NCI-H748 (cell line): ENCODE measurements around the gene FRMD4A.
"Not testable (repeated sequence)": the region's sequence is repeated elsewhere in the genome, so short reads cannot be mapped to it uniquely, and the experiment has no call there.

Experiments
- DNase-seq: peaks from one replicate; lab custom pipeline; 2025; ENCODE audit not compliant: unreplicated experiment; lab: John Stamatoyannopoulos, UW

Gene FRMD4A

DNA sequence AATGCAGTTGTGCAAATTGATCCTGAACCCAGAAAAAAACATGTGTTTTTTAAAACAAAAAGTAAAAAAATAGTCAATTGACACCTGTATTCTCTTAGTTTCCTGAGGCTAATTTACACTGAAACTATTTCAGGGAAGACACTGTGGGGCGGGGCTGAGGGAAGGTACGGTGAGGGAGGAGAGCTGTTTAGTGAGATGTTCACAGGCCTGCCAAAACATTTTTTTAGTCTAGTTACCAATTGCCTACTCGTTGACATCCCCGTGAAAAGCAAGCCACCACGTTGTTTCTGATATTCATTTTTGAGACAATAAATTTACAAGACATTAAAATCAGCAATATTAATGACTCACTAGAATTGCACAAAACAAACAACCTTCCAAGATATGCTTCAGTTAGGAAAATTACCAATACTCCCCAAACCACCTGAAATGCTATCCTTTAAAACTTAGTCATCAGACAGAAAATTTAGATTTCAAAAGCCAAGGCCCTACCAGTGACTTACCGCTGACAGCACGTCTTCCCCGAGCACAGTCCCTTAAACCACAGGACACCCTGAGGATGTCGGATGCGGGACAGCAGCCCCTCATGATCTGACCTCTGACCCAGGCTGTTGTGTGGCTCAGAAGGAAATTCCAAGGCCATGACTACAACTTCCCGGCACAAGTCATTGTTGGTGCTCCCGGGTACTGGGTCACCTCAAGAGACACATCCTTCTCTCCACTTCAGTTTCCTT, 464.8 kb downstream of the FRMD4A start:
- DNase-seq: no peak

DNA sequence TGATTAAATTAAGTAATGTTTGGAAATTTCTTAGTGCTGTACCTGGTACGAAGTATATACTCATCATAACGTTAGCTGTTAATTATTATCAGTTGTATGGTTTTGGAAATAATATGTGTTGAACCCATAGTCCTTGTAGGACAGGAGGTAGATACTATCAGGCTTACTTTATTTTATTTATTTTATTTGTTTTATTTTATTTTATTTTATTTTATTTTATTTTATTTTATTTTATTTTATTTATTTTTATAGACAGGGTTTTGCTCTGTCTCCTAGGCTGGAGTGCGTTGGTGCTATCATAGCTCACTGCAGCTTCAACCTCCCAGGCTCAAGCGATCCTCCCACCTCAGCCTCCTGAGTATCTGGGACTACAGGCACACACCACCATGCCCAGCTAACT, 465.5 kb downstream of the FRMD4A start:
- DNase-seq: not testable (repeated sequence)

DNA sequence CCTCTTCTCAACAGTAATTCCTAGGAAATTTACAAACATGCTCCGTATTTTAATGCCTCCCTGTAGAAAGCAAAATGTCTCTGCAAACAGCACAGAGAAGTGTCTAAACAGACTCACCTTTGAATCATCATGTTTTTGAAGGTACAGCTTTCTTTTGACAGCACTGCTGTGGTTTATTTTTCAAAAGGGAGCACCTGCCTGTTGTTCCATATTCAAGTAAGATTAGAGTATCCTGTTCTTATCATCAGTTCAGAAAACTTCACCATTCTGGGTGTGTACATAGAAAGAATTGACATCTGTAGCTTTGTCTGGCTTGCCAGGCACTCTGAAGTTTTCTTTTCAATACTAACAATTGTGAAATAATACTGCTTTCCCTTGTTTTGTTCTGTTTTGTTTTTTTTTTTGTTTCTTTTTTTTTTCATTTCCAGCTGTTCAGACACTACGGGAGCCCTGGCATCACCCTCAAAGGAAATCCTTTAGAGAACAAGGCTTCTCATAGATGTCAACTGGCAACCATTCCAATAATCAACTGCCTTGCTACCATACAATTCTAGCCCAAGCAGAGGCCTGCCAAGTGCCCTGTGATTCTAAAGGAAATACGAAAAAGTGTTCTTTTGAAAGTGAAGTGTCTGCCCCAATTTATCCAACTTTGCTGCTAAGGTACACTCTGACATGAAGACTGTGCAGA, 468.0 kb downstream of the FRMD4A start:
- DNase-seq: no peak

DNA sequence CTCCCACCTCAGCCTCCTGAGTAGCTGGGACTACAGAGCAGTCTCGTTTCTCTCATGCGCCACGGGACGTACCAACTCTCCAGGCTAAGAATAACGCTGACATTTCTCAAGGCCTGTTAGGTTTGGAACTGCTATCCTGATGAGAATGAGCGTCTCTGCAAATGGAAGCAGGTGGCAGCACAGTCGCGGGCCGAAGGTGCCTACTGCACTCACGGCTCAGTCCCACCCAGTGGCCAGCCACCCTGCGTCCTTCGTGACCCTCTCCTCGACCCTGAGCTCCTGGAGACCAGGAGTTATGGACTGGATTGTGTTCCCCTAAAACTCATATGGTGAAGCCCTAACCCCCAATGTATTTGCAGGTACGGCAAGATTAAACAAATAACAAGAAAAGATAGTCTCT, 469.8 kb downstream of the FRMD4A start:
- DNase-seq: no peak

DNA sequence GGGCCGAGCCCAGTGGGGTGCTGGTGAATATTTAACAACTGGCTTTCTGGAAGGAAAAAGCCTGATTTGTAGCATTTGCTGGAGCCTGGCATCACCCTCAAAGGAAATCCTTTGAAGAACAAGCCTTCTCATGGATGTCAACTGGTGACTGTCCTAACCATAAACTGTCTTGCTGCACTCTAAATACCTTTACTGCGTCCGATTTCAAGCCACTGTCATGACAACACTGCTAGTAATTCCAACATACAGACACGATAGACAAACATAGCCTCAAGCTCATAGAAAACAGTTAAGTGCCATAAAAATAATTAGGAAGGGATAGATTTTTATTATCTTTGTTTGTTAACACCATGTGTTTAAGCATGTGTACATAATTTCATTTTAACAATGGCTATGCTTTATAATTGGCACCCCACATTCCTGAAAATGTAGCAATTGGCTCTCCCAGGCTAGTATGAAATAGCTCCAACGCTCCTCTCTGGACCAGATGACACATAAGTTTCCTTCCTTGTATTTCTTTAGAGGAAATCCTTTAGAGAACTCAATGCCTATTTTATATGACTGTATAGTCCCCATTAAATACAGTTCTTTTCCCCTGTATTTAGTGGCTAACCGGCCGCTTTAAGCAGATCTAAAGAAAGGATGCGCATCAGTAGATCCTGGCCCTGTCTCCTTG, 470.6 kb downstream of the FRMD4A start:
- DNase-seq: no peak

DNA sequence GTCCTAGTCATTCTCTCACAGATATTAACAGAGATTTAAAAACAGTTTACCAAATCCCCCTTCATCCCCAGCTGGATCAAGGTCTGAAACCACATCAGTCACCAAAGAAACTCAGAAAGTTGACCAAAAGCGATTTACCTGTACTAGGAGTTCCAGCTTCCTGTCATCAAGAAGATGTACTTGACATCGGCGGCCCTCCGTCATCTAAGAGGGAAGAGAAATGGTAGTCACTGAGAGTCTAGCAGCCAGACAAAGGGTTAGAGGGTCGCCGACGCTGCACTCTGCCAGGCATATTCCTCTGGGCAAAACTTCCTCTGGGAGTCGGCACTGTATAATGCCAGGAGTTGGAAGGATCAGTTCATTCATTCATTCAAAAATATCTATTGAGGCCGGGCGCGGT, 472.0 kb downstream of the FRMD4A start:
- no peak for DNase-seq

DNA sequence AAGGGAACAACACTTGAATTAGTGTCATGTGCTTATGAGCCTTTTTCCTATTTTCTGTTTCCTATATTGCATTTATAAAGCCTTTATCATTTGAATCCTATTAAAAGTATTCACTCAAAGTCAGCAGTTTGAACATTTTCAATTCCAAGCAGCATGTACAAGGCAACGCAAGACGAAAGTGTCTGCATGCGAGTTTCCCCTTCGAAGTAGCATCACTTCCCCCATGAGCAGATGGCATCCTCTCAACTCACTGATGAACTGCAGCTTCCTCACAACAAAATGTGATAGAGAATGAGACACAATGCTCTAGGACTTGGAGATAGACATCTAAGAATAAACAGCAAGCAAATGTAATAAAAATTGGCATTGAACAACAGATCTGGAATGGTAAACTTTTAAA, 473.3 kb downstream of the FRMD4A start:
- DNase-seq: no peak

DNA sequence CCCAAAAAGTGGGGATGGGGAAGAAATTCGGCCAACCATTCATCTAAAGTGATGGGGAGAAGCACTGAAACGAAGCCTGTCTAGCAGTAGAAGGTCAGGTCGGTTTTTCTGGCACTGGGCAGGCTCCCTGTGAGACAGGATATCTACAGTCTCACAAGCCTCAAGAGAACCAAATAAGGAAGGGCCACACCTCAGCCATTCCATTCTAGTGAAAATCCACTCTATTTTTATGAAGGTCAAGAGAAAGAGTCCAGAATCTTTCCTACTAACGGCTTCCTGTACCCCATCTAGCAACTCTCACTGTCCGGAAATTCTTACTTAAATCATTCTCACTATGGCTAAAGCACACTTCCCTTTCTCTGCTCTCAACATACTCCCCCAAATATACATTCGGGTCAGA, 476.9 kb downstream of the FRMD4A start:
- no peak for DNase-seq

DNA sequence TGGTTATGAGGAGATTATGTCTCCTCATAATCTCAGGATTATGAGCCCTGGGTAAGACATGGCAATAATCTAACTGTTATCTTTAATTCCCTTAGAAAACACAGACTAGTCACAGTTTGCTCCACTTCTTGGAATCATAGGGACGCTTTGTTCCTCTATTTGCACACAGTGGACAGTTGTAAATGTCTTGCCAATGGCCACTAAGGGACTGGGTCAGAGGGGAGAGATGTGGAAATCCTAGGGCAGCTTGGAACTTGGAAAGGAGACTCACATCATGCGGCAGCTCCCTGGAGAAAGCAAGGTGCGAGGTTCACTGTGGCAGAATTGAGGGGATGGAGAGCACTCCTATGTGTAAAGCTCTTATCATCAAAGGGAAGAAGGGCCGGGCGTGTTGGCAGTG, 477.9 kb downstream of the FRMD4A start:
- no peak for DNase-seq

DNA sequence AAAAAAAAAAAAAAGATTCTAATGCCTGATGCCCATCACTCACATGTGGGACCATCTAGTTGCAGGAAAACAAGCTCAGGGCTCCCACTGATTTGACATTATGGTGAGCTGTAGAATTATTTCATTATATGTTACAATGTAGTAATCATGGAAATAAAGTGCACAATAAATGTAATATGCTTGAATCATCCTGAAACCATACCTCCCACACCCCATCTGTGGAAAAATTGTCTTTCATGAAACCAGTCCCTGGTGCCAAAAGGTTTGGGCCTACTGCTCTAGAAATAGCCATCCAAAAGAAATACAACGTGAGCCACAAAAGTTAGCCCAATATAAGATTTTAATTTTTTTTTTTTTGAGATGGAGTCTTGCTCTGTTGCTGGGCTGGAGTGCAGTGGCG, 478.8 kb downstream of the FRMD4A start:
- DNase-seq: no peak

DNA sequence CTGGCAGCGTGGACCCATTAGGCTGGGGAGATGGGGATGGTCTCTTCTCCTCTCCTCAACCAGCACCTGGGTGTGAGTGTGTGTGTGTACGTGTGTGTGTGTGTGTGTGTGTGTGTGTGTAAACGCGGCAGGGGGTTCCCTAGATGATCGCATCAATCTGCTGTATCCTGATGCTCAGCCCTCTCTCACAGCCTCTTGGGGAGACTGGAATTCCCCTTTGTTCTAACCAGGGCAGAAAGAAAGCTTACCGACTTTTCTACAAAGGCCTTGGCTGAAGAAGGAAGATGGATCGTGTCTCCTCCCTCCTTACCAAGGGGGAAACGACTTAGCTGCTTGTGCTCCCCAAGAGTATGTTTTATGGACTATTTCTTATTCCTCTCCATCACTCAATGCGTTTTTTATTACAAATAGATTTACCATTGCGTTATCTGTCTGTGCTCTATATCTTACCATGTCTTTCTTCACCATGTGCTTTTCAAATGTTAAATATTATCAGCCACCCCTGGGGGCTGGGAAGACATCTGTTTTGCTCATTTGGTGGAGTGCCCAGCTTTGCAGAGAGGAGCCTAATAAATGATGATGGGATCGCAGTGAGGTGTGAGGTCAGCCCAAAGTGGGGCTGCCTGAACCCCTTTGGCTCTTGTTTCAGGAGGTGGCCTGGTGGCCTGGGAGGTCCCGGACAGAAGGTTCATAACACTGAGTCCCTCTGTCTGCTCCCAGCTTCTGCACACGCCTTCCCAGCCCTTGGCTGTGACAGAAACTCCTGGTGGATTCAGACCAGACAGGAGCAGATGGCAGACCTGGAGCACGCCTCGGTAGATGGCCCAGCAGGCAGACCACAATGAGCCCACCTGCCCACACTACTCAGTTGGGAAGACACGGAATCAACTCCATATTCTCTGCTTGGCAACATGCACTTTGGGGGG, 481.9 kb downstream of the FRMD4A start:
- DNase-seq: no peak

DNA sequence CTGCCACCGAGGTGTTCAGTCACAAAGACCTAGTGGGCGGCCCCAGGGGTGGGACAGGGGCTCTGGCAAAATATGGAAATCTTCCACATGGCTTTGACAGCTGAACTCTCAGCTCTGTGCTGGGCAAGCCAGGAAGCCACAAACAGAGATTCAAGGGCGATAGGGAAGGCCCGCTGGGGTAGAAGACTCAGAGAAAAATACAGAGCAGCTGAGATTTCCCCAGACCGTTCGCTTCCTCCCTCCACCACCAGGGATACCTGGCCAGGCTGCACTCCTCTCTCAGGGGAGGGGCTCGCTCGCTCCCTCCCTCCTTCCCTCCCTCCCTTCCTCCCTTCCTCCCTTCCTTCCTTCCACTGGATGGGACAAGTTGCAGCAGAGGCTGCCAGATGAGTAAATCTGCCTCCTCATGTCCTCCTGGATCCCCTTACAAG, 483.5 kb downstream of the FRMD4A start:
- no peak for DNase-seq

DNA sequence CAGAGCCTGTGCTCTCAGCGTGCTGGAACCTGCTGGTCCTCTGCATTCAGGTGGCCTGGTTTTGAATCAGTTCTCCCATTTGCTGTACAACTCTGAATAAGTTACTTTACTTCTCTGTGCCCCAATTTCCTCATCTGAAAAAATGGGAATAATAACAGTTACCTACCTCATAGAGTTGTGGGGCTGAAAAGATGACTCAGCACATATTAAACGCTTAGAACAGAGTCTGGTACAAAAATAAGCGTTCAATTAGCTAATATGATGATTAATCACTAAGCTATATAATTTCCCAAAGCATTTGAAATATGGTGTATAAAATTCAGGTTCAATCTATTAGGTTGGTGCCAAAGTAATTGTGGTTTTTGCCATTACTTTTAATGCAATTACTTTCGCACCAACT, 484.8 kb downstream of the FRMD4A start:
- no peak for DNase-seq

DNA sequence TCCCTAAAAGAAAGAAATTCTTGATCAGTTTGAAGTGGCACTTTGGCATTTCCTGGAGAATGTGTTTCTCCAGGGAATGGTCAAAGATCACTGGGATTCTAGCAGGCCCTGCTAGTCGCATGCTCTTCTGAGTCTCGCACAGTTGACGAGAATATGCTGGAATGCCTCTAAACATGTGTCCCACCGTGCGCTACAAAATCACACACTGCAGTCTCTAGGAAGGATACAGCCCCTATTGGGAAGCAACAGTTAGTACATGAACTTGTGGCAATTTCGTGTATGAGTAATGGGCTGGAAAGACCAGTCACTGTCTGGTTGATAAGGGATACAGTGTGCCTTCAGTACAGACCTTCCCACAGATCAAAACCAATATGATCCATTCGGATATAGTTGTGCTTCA, 486.1 kb downstream of the FRMD4A start:
- DNase-seq: no peak

DNA sequence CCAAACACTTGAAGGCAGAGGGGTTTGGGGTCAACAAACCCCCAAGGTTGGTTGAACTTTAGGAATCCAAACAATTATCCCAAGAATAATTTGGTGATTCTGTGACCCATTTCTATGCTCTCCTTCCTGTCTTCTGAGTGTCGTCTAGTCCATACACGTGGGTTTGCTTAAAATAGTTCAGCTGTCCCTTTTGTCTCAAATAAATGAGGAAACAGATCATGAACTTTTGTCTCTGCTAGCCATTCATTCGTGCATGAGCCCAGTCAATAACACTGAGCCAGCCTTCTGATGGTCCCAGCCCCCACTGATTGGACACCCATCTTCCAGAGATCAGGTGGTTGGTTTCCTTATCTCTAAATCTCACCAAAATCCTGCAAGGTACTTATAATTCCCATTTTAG, 488.6 kb downstream of the FRMD4A start:
- no peak for DNase-seq

DNA sequence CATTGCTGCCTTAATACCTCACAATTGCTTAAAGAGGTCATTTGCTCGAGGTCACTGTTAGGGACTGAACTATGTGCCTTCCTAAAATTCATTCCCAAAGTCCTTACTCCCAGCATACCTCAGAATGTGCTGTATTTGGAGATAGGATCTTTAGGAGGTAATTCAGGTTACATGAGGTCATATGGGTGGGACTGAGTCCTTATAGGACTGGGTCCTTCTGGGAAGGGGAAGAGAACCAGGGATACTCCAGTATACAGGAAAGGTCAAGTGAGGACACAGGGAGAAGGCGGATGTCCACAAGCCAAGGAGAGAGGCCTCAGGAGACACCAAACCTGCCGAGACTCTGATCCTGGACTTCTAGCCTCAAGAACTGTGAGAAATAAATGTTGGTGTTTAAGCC, 490.7 kb downstream of the FRMD4A start:
- no peak for DNase-seq

DNA sequence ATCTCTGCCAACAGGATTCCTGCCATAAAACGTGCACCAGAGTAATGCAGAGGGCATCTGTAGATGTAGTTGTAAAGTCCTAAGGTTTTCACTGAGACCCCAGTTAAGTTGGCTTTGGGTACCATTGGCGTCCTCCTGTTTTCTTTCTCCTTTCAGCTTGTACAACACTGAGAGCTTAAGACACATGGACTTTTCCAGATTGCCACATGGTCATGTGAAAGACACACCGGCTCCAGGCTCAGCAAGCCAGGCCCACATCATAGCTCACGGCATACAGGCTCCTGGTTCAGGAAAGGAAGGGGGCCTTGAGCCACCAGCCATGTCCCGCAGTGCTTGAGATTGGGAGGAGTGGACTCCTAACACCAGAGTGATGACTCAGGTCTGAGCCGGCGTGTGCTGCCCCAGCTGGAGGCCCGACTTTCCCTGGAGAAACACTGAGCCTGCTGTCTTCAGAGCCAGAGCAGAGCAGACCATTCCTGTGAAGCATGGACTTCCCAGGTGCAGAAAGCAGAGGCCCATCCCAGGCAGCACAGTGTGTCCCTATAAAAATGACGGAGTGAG, 491.2 kb downstream of the FRMD4A start:
- DNase-seq: no peak

DNA sequence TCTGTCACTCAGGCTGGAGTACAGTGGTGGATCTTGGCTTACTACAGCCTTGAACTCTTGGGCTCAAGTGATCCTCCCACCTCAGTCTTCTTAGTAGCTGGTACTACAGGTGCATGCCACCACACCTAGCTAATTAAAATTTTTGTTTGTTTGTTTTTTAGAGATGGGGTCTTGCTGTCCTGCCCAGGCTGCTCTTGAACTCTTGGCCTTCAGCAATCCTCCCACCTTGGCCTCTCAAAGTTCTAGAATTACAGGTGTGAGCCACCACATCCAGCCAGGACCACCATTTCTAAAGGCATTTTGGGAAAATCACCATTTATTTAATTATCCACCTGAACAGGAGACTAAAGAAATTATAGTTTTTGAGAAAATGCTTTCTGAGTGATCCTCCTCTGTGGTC, 491.7 kb downstream of the FRMD4A start:
- DNase-seq: no peak

DNA sequence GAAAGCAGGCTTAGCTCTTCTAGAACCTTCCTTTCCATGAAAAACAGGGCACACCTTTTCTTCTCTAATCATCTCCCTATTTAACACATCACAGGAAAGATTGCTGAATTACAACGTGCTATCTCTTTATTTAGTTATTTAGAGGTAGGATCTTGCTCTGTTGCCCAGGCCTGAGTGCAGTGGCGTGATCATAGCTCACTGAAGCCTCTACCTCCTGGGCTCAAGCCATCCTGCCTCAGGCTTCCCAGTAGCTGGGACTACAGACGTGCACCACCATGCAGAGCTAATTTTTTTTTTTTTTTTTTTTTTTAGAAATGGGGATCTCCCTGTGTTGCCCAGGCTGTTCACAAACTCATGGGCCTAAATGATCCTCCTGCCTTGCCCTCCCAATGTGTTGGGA, 492.8 kb downstream of the FRMD4A start:
- no peak for DNase-seq

DNA sequence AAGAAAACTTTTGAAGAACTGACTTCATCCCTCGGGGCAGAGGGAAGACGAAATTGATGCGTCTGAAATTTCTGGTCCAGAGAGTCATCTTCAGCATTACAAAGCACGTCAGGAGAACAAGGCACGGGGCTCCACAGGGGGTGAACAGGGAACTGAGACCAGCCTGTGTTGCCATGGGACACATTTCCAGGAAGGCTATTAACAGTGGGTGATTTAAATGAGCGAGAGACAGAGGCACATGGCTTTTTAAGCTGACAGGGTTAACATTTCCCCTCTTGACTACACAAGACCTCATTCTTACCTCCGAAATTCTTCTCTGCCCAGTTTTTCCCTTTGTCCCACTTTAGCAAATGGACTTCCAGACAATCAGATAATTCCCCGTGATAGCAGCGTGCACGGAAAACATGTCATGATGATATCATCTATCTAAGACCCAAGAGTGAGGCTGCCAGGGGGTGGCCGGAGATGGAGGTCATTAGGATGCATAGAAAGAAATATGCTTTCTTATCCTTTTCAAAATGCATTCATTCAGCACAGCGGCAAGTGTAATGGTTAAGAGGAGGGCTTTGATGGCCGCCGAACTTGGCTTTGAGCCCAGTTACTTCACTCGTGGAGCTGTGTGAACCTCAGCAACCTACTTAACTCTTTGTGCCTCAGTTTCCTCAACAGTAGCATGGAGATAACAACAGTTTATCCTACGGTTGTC, 496.0 kb downstream of the FRMD4A start:
- DNase-seq: peak; percentile 4
